Ovary (tissue), 3 donors: Measurements from ENCODE around the gene PPARD.

Experiments used
- EP300 ChIP-seq: sonication (generic); formaldehyde crosslinking; IDR thresholded peaks from one replicate; pipeline ENCODE4 v1.6.1; 2017; ENCODE audit warnings: antibody characterized with exemption
- TF ChIP-seq, protein P1 (sequence below), 3 donors: fragments of 450-650 bp in 2 of 3; fragments of 200-600 bp in 1 of 3; IDR thresholded peaks; one replicate each; pipeline versions ENCODE4 v1.5.1 to v1.8.0; 2016 to 2022; ENCODE audit warnings: antibody characterized with exemption in 3 of 3, mild to moderate bottlenecking in 1 of 3
- donor health status: DM: no; HTN: no; CAD: no.

DNA sequence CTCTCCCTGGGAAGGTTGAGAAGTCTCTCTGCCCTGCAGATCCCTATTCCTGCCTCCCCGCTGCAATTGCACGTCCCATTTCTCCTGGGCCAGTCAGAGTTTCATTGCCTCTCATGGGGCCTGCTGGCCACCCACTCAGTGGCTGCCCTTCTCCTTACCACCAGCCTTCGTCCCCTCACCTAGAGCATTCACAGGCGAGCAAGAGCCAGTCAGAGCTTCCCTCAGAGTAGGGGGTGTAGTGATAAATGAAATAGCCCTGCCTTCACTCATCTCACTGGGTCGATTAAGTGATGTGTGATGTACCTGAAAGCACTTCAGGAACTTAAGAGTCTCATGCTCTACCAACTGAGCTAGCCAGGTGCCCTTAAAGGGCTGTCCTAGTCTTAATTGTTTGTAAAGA lies 57.8 kb downstream of the PPARD start:
- TF ChIP-seq, protein P1, sequence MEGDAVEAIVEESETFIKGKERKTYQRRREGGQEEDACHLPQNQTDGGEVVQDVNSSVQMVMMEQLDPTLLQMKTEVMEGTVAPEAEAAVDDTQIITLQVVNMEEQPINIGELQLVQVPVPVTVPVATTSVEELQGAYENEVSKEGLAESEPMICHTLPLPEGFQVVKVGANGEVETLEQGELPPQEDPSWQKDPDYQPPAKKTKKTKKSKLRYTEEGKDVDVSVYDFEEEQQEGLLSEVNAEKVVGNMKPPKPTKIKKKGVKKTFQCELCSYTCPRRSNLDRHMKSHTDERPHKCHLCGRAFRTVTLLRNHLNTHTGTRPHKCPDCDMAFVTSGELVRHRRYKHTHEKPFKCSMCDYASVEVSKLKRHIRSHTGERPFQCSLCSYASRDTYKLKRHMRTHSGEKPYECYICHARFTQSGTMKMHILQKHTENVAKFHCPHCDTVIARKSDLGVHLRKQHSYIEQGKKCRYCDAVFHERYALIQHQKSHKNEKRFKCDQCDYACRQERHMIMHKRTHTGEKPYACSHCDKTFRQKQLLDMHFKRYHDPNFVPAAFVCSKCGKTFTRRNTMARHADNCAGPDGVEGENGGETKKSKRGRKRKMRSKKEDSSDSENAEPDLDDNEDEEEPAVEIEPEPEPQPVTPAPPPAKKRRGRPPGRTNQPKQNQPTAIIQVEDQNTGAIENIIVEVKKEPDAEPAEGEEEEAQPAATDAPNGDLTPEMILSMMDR (IDR thresholded peaks at IDR 0.05): no peak
- TF ChIP-seq EP300: no peak
